Keratinocyte (primary cell): ENCODE data around the gene GLB1L2. TPM values are rescaled to one million over a fixed set of nuclear protein-coding genes. Genes with fewer than 3 reads are reported as not detected.

Experiments used
- DNase-seq: peaks from one replicate; pipeline ENCODE4 v3.0.0-alpha.2; 2011; ENCODE audit warnings: low read depth, missing footprints, low spot score
- FAIRE-seq: peaks from 2 replicates; lab custom pipeline; 2011; peaks lifted over from hg19 to GRCh38; lab: Jason Lieb, UNC
- H2AFZ ChIP-seq: 2 replicates; pipeline ENCODE4 v1.6.0; 2012; ENCODE audit warnings: low read length, control low read depth, inconsistent platforms; ENCODE audit not compliant: control insufficient read depth
- H3K27ac ChIP-seq: 2 replicates; pipeline ENCODE4 v1.5.1; 2011; ENCODE audit warnings: low read length; ENCODE audit not compliant: control insufficient read depth, insufficient read depth
- H3K27me3 ChIP-seq: 3 replicates; pipeline ENCODE4 v1.6.0; 2011; ENCODE audit warnings: low read length; ENCODE audit not compliant: control insufficient read depth, insufficient read depth; ENCODE audit errors: extremely low read depth
- H3K36me3 ChIP-seq, 2 experiments: 2 replicates in 1 of 2; 3 replicates in 1 of 2; pipeline ENCODE4 v1.5.1; 2011; ENCODE audit warnings: low read length in 2 of 2, mild to moderate bottlenecking in 1 of 2; ENCODE audit not compliant: control insufficient read depth in 2 of 2, insufficient read depth in 2 of 2; ENCODE audit errors: extremely low read depth in 1 of 2
- H3K4me1 ChIP-seq: 3 replicates; pipeline ENCODE4 v1.5.1; 2011; ENCODE audit warnings: low read length; ENCODE audit not compliant: control insufficient read depth, insufficient read depth; ENCODE audit errors: extremely low read depth
- H3K4me2 ChIP-seq: 3 replicates; pipeline ENCODE4 v1.6.0; 2011; ENCODE audit warnings: low read depth, low read length; ENCODE audit not compliant: control insufficient read depth, insufficient read depth; ENCODE audit errors: extremely low read depth
- H3K4me3 ChIP-seq, 3 experiments: fragments of 200-600 bp in 1 of 3; sonication (generic) in 1 of 3; 2 replicates in 2 of 3; 3 replicates in 1 of 3; pipeline ENCODE4 v1.5.1; 2011 to 2016; ENCODE audit warnings: low read length in 3 of 3, mild to moderate bottlenecking in 3 of 3, control low read depth in 2 of 3, inconsistent platforms in 1 of 3, low read depth in 1 of 3, mixed read lengths in 1 of 3, mixed run types in 1 of 3, moderate library complexity in 1 of 3; ENCODE audit not compliant: control insufficient read depth in 2 of 3, insufficient read depth in 2 of 3; ENCODE audit errors: extremely low read depth in 1 of 3
- H3K79me2 ChIP-seq: 2 replicates; pipeline ENCODE4 v1.6.0; 2012; ENCODE audit warnings: low read length; ENCODE audit not compliant: control insufficient read depth, insufficient read depth
- H3K9ac ChIP-seq: 3 replicates; pipeline ENCODE4 v1.6.0; 2011; ENCODE audit warnings: low read length; ENCODE audit not compliant: control insufficient read depth, insufficient read depth; ENCODE audit errors: extremely low read depth
- H3K9me1 ChIP-seq: 3 replicates; pipeline ENCODE4 v1.6.0; 2011; ENCODE audit warnings: low read length; ENCODE audit not compliant: control insufficient read depth, insufficient read depth; ENCODE audit errors: extremely low read depth
- H3K9me3 ChIP-seq: 2 replicates; pipeline ENCODE4 v1.5.1; 2012; ENCODE audit warnings: low read depth, low read length; ENCODE audit not compliant: control insufficient read depth
- H4K20me1 ChIP-seq: 3 replicates; pipeline ENCODE4 v1.6.0; 2011; ENCODE audit warnings: low read length; ENCODE audit not compliant: control insufficient read depth, insufficient read depth; ENCODE audit errors: extremely low read depth
- CTCF ChIP-seq, 3 experiments: IDR thresholded peaks in 1 of 3; conservative IDR thresholded peaks in 1 of 3; optimal IDR thresholded peaks in 1 of 3; 2 replicates in 2 of 3; 3 replicates in 1 of 3; pipeline versions ENCODE3 to v1.5.1; 2011; ENCODE audit warnings: low read length in 3 of 3, mild to moderate bottlenecking in 3 of 3, moderate library complexity in 2 of 3, control low read depth in 1 of 3, inconsistent platforms in 1 of 3; ENCODE audit not compliant: insufficient read depth in 2 of 3; ENCODE audit errors: extremely low read depth in 1 of 3
- EZH2 ChIP-seq: IDR thresholded peaks from one replicate; pipeline ENCODE4 v1.6.1; 2012; ENCODE audit warnings: inconsistent platforms, mild to moderate bottlenecking, low read length, moderate library complexity
- dilution Hi-C: fragments of 300-500 bp; cut with MboI; formaldehyde crosslinking; loops from one replicate; pipeline ENCODE4 v1.7.0; 2020; ENCODE audit warnings: low sequenced_read_pairs; ENCODE audit not compliant: extremely low pct_ligation_motif_present
- polyA plus RNA-seq, 5 experiments: library from polyadenylated mRNA; depleted of rRNA in 3 of 5; stranded (reverse) in 3 of 5; stranded (forward) in 1 of 5; unstranded in 1 of 5; fragments of >200 nt; gene quantifications; 1 replicate in 1 of 5; 2 replicates in 3 of 5; 3 replicates in 1 of 5; pipeline versions ENCODE4 v1.2.1 to v1.2.3, GENCODE V29; 2011 to 2012; ENCODE audit warnings: missing spikeins in 2 of 5, low read depth in 1 of 5, low replicate concordance in 1 of 5

GLB1L2 gene
- polyA plus RNA-seq, 1 donor (not counting 4 experiments of a cell fraction or from before 2014, with no cell fraction given), result 4.3 TPM

- peaks cover 14% of the 10 kb centered on the region for H3K27me3 ChIP-seq
- no peak for DNase-seq
- H3K9me1 ChIP-seq, result no peaks in the 10 kb centered on the region
- no peak overlapping the region for H3K4me3 ChIP-seq
- H3K36me3 ChIP-seq, result no peaks in the 10 kb centered on the region
- no peaks in the 10 kb centered on the region for H4K20me1 ChIP-seq
- TF ChIP-seq EZH2 (no peak), CTCF (optimal IDR thresholded peaks at IDR 0.05 in 1 of 3, IDR thresholded peaks at IDR 0.05 in 1 of 3, conservative IDR thresholded peaks at IDR 0.05 in 1 of 3; ENCODE audit: extremely low read depth in 1 of 3, insufficient read depth in 2 of 3, low read length in 3 of 3) (no peak)
- H3K9me3 ChIP-seq, result no peaks in the 10 kb centered on the region
- H3K4me1 ChIP-seq, result no peaks in the 10 kb centered on the region
- FAIRE-seq, result no peak
- H2AFZ ChIP-seq, result no peak overlapping the region
- H3K27ac ChIP-seq, result no peak overlapping the region
- no peak overlapping the region for H3K9ac ChIP-seq
- H3K79me2 ChIP-seq, result no peaks in the 10 kb centered on the region
- dilution Hi-C loops, result no loop called here
- no peak overlapping the region for H3K4me2 ChIP-seq
Measured at GRCh38 chr11:134383576-134384221, 51.9 kb downstream of the GLB1L2 start.

- Histone ChIP-seq H3K36me3 (no peaks in the 10 kb centered on the region), H3K27me3 (peaks cover 14% of the 10 kb centered on the region), H3K9me3 (no peaks in the 10 kb centered on the region), H3K27ac (no peak overlapping the region), H4K20me1 (no peaks in the 10 kb centered on the region), H3K9ac (no peak overlapping the region), H3K9me1 (no peaks in the 10 kb centered on the region), H3K79me2 (no peaks in the 10 kb centered on the region), H3K4me2 (no peak overlapping the region), H2AFZ (no peak overlapping the region), H3K4me3 (no peak overlapping the region), H3K4me1 (no peaks in the 10 kb centered on the region)
- TF ChIP-seq EZH2 (no peak), CTCF (optimal IDR thresholded peaks at IDR 0.05 in 1 of 3, IDR thresholded peaks at IDR 0.05 in 1 of 3, conservative IDR thresholded peaks at IDR 0.05 in 1 of 3; ENCODE audit: extremely low read depth in 1 of 3, insufficient read depth in 2 of 3, low read length in 3 of 3) (no peak)
- FAIRE-seq (no peak), DNase-seq (no peak)
- dilution Hi-C loops, result no loop called here
Measured at GRCh38 chr11:134384406-134384805, 52.6 kb downstream of the GLB1L2 start.
